HCT116 (cell line): ENCODE results near the gene GRM2. TPM values are rescaled to one million over a fixed set of nuclear protein-coding genes. Genes with fewer than 3 reads are reported as not detected.

Experiments
- ATAC-seq: fragments of 200-7000 bp; cut with Tn5 transposase; 2 replicates; pipeline ENCODE4 v1.9.1; 2020; ENCODE audit warnings: mild to moderate bottlenecking, moderate library complexity
- BruUV-seq: library from RNA; stranded (reverse); fragments of 400-500 nt; replicated peaks from 2 replicates; lab custom pipeline; 2021; lab: Mats Ljungman, UMichigan
- CTCF ChIA-PET: fragments of 300-600 bp; sonication (Branson Sonifier 250); formaldehyde crosslinking; loops from one replicate; lab custom pipeline; 2021; ENCODE audit warnings: antibody characterized with exemption; lab: Charles Lee
- POLR2A ChIA-PET: fragments of 300-600, 350-600 bp; sonication (Branson Sonifier 250); formaldehyde crosslinking; loops from one replicate; lab custom pipeline; 2021; ENCODE audit warnings: antibody characterized with exemption; lab: Charles Lee
- RAD21 ChIA-PET, 2 experiments: fragments of 300-600 bp; sonication (Branson Sonifier 250); formaldehyde crosslinking; loops; one replicate each; lab custom pipeline; 2023; ENCODE audit warnings: low total read pairs in 2 of 2; ENCODE audit not compliant: uncharacterized antibody in 2 of 2, unreplicated experiment in 2 of 2, low non-redundant PET in 1 of 2; lab: Charles Lee
- DNase-seq: peaks from one replicate; pipeline ENCODE4 v3.0.0-alpha.2; 2010; ENCODE audit warnings: low read depth, low spot score
- H2AFZ ChIP-seq: fragments of 200-600 bp; shearing (Covaris generic), sonication (generic); 2 replicates; pipeline ENCODE4 v1.6.1; 2017; ENCODE audit warnings: low read depth, mixed run types, mixed read lengths, antibody characterized with exemption, low read length; ENCODE audit not compliant: poor library complexity, severe bottlenecking
- H3K27ac ChIP-seq: 2 replicates; pipeline ENCODE4 v1.5.1; 2012; ENCODE audit warnings: low read depth, low read length
- H3K27me3 ChIP-seq: fragments of 200-600 bp; sonication (generic); 2 replicates; pipeline ENCODE4 v1.6.1; 2016; ENCODE audit warnings: mixed run types, low read length, mixed read lengths; ENCODE audit not compliant: insufficient read depth
- H3K36me3 ChIP-seq, 2 experiments: fragments of 200-500 bp in 1 of 2; fragments of 200-600 bp in 1 of 2; sonication (Bioruptor generic) in 1 of 2; sonication (generic) in 1 of 2; 2 replicates each; pipeline versions ENCODE4 v1.5.1 to v1.6.1; 2014 to 2016; ENCODE audit warnings: low read length in 2 of 2, inconsistent platforms in 1 of 2, mixed read lengths in 1 of 2, mixed run types in 1 of 2; ENCODE audit not compliant: insufficient read depth in 2 of 2, control insufficient read depth in 1 of 2
- H3K4me1 ChIP-seq, 2 experiments: fragments of 200-600 bp in 1 of 2; sonication (generic) in 1 of 2; 2 replicates each; pipeline versions ENCODE4 v1.5.1 to v1.6.1; 2012 to 2017; ENCODE audit warnings: low read length in 2 of 2, inconsistent platforms in 1 of 2, mild to moderate bottlenecking in 1 of 2, mixed read lengths in 1 of 2, mixed run types in 1 of 2, moderate library complexity in 1 of 2; ENCODE audit not compliant: insufficient read depth in 2 of 2, control insufficient read depth in 1 of 2
- H3K4me2 ChIP-seq: fragments of 200-600 bp; sonication (generic); 2 replicates; pipeline ENCODE4 v1.6.1; 2017; ENCODE audit warnings: mixed run types, low read length, mixed read lengths
- H3K4me3 ChIP-seq, 2 experiments: fragments of 200-600 bp in 1 of 2; sonication (generic) in 1 of 2; replicated peaks in 1 of 2; 2 replicates each; pipeline ENCODE4 v1.5.1; 2011 to 2016; ENCODE audit warnings: low read length in 2 of 2, control low read depth in 1 of 2, low read depth in 1 of 2, mild to moderate bottlenecking in 1 of 2, mixed read lengths in 1 of 2, mixed run types in 1 of 2
- H3K79me2 ChIP-seq: fragments of 200-600 bp; sonication (generic); 2 replicates; pipeline ENCODE4 v1.6.1; 2017; ENCODE audit warnings: mild to moderate bottlenecking, mixed run types, low read length, moderate library complexity, mixed read lengths; ENCODE audit not compliant: insufficient read depth
- H3K9ac ChIP-seq: fragments of 200-600 bp; sonication (generic); 2 replicates; pipeline ENCODE4 v1.6.1; 2016; ENCODE audit warnings: low read length, mixed read lengths
- H3K9me2 ChIP-seq: fragments of 200-600 bp; sonication (generic), shearing (Covaris generic); 2 replicates; pipeline ENCODE4 v1.6.1; 2017; ENCODE audit warnings: mixed run types, mild to moderate bottlenecking, moderate library complexity; ENCODE audit not compliant: insufficient read depth
- H3K9me3 ChIP-seq, 2 experiments: fragments of 200-500 bp in 1 of 2; fragments of 200-600 bp in 1 of 2; sonication (Bioruptor generic) in 1 of 2; sonication (generic) in 1 of 2; 2 replicates each; pipeline ENCODE4 v1.6.1; 2014 to 2017; ENCODE audit warnings: low read length in 2 of 2, mixed read lengths in 2 of 2, inconsistent platforms in 1 of 2, low read depth in 1 of 2, mild to moderate bottlenecking in 1 of 2, mixed run types in 1 of 2, moderate library complexity in 1 of 2; ENCODE audit not compliant: control insufficient read depth in 1 of 2, insufficient read depth in 1 of 2
- H4K20me1 ChIP-seq: fragments of 200-600 bp; sonication (generic), shearing (Covaris generic); 2 replicates; pipeline ENCODE4 v1.6.1; 2017; ENCODE audit warnings: mixed run types, mild to moderate bottlenecking, moderate library complexity; ENCODE audit not compliant: insufficient read depth
- CBX3 ChIP-seq: IDR thresholded peaks from 2 replicates; pipeline ENCODE4 v1.6.1; 2012; ENCODE audit warnings: low read depth
- EGR1 ChIP-seq: IDR thresholded peaks from 2 replicates; pipeline ENCODE4 v1.6.1; 2012; ENCODE audit warnings: low read depth
- ELF1 ChIP-seq: IDR thresholded peaks from 2 replicates; pipeline ENCODE4 v1.6.1; 2012; ENCODE audit warnings: low read depth, borderline replicate concordance
- EZH2 ChIP-seq: fragments of 200-600 bp; sonication (generic); IDR thresholded peaks from 2 replicates; pipeline ENCODE4 v1.6.1; 2017; ENCODE audit warnings: antibody characterized with exemption, mixed run types
- EZH2phosphoT487 ChIP-seq: fragments of 200-600 bp; IDR thresholded peaks from 2 replicates; pipeline ENCODE4 v1.6.1; 2018; ENCODE audit warnings: antibody characterized with exemption, borderline replicate concordance
- POLR2A ChIP-seq: IDR thresholded peaks from 2 replicates; pipeline ENCODE4 v1.7.0; 2011; ENCODE audit warnings: borderline replicate concordance; ENCODE audit not compliant: insufficient read depth, insufficient read length; ENCODE audit errors: extremely low read depth
- POLR2AphosphoS5 ChIP-seq: IDR thresholded peaks from 2 replicates; pipeline ENCODE4 v1.6.1; 2011; ENCODE audit warnings: mild to moderate bottlenecking, low read depth, low read length, moderate library complexity
- RAD21 ChIP-seq: IDR thresholded peaks from 2 replicates; pipeline ENCODE4 v1.6.1; 2012; ENCODE audit warnings: low read depth, mild to moderate bottlenecking
- SIN3A ChIP-seq: IDR thresholded peaks from 2 replicates; pipeline ENCODE4 v1.6.1; 2012; ENCODE audit warnings: low read depth
- SP1 ChIP-seq: IDR thresholded peaks from 2 replicates; pipeline ENCODE4 v1.6.1; 2012; ENCODE audit warnings: low read depth
- SRF ChIP-seq: IDR thresholded peaks from 2 replicates; pipeline ENCODE4 v1.6.1; 2012; ENCODE audit warnings: low read depth
- TCF7L2 ChIP-seq: IDR thresholded peaks from 2 replicates; pipeline ENCODE4 v1.7.0; 2011; ENCODE audit warnings: borderline replicate concordance, inconsistent platforms; ENCODE audit not compliant: insufficient read depth, insufficient read length; ENCODE audit errors: extremely low read depth
- ZFX ChIP-seq: fragments of 450-650 bp; IDR thresholded peaks from 2 replicates; pipeline ENCODE4 v1.6.1; 2017
- ZNF274 ChIP-seq: fragments of 200-500 bp; sonication (Bioruptor generic); IDR thresholded peaks from 2 replicates; pipeline ENCODE4 v1.6.1; 2014; ENCODE audit warnings: mild to moderate bottlenecking, low read depth, low read length, inconsistent platforms
- intact Hi-C: fragments of 100-400 bp; cut with micrococcal nuclease; formaldehyde crosslinking; loops from 2 replicates; pipeline ENCODE4 v1.10.0; 2022
- total RNA-seq: library from RNA; stranded (reverse); gene quantifications from one replicate; pipeline ENCODE4 v1.2.1, GENCODE V29; 2021; ENCODE audit not compliant: unreplicated experiment
- TF ChIP-seq, protein P1 (sequence below): IDR thresholded peaks from 2 replicates; pipeline ENCODE4 v1.6.1; 2012
- TF ChIP-seq, protein P2 (sequence below): IDR thresholded peaks from 2 replicates; pipeline ENCODE4 v1.6.1; 2012
- TF ChIP-seq, protein P3 (sequence below): IDR thresholded peaks from 2 replicates; pipeline ENCODE4 v1.6.1; 2011; ENCODE audit warnings: mild to moderate bottlenecking, low read length, moderate library complexity; ENCODE audit not compliant: insufficient replicate concordance; ENCODE audit errors: extremely low read depth

Gene GRM2
- total RNA-seq, 1 experiment from 2014 or later = 0.32 TPM

DNA sequence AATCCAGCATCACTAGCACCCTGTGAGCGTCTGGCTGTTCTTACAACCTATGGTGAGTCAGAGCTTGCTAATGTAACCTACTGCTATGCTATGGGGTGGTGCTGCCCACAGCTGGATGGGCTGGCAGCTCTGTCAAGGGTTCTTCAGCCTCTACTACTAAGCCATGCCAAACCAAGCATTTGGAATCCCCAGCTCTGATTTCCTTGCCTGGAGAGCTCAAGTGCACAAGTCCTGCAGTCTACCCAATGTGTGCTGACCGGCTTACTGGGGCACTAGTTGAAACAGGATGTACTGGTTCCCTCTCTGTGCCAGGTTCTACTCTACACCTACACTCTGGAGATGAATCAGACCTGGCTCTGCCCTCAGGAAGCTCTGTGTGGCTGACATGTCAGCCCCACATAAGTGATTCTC is 31.7 kb upstream of the GRM2 start:
- no peaks in the 10 kb centered on the region for H3K9me2 ChIP-seq
- no peaks in the 10 kb centered on the region for H4K20me1 ChIP-seq
- no peak for ATAC-seq
- H3K4me1 ChIP-seq = peaks cover 12 to 32% of the 10 kb centered on the region in 2 experiments
- H3K4me3 ChIP-seq = no peak overlapping the region
- H3K27ac ChIP-seq = no peak overlapping the region
- peaks cover 7% of the 10 kb centered on the region; the same call in 1 of the 2 replicates for H3K79me2 ChIP-seq
- H2AFZ ChIP-seq = no peak overlapping the region
- RAD21 ChIA-PET = no interaction called here
- no TSS peak for BruUV-seq
- no peak overlapping the region for H3K9ac ChIP-seq
- peak overlapping the region; percentile 33; the same call in 1 of the 2 replicates for H3K4me2 ChIP-seq
- no peak for TF ChIP-seq SP1
- no peak for TF ChIP-seq POLR2AphosphoS5
- no peak for TF ChIP-seq ELF1
- no peak for TF ChIP-seq CBX3
- no peak for TF ChIP-seq ZNF274
- TF ChIP-seq SIN3A = no peak
- TF ChIP-seq, protein P1, sequence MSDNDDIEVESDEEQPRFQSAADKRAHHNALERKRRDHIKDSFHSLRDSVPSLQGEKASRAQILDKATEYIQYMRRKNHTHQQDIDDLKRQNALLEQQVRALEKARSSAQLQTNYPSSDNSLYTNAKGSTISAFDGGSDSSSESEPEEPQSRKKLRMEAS = no peak
- no peak for TF ChIP-seq ZFX
- TF ChIP-seq, protein P2, sequence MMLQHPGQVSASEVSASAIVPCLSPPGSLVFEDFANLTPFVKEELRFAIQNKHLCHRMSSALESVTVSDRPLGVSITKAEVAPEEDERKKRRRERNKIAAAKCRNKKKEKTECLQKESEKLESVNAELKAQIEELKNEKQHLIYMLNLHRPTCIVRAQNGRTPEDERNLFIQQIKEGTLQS = no peak
- TF ChIP-seq, protein P3, sequence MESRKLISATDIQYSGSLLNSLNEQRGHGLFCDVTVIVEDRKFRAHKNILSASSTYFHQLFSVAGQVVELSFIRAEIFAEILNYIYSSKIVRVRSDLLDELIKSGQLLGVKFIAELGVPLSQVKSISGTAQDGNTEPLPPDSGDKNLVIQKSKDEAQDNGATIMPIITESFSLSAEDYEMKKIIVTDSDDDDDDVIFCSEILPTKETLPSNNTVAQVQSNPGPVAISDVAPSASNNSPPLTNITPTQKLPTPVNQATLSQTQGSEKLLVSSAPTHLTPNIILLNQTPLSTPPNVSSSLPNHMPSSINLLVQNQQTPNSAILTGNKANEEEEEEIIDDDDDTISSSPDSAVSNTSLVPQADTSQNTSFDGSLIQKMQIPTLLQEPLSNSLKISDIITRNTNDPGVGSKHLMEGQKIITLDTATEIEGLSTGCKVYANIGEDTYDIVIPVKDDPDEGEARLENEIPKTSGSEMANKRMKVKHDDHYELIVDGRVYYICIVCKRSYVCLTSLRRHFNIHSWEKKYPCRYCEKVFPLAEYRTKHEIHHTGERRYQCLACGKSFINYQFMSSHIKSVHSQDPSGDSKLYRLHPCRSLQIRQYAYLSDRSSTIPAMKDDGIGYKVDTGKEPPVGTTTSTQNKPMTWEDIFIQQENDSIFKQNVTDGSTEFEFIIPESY = no peak
- TF ChIP-seq EGR1 = no peak
- no peak for TF ChIP-seq EZH2phosphoT487
- no peak for TF ChIP-seq RAD21
- no peak for TF ChIP-seq EZH2
- no peak for TF ChIP-seq SRF
- TF ChIP-seq POLR2A = no peak
- no peak for TF ChIP-seq TCF7L2
- no peak for DNase-seq
- no peaks in the 10 kb centered on the region for H3K27me3 ChIP-seq
- POLR2A ChIA-PET = interaction anchor here (1.5 kb wide), 1 partner anchor 175 kb away, joined by 4 read pairs; the partner anchor contains the start of gene DCAF1
- intact Hi-C loops = no loop called here
- H3K9me3 ChIP-seq = no peaks in the 10 kb centered on the region
- peaks cover 0 to 7% of the 10 kb centered on the region in 2 experiments; a peak in 1 of 4 replicates for H3K36me3 ChIP-seq
- CTCF ChIA-PET = no interaction called here
